Stimulated activated CD8-positive, alpha-beta memory T cell treated with anti-CD3 and anti-CD28 coated beads, Interleukin-15, amount 100 ng/mL, for 48 hours (primary cell): ENCODE measurements around the gene C1orf174.

Experiments
- DNase-seq, 2 donors: peaks; one replicate each; pipeline ENCODE4 v3.0.0-alpha.2; 2020; ENCODE audit warnings: low read depth in 2 of 2

The C1orf174 gene

DNA sequence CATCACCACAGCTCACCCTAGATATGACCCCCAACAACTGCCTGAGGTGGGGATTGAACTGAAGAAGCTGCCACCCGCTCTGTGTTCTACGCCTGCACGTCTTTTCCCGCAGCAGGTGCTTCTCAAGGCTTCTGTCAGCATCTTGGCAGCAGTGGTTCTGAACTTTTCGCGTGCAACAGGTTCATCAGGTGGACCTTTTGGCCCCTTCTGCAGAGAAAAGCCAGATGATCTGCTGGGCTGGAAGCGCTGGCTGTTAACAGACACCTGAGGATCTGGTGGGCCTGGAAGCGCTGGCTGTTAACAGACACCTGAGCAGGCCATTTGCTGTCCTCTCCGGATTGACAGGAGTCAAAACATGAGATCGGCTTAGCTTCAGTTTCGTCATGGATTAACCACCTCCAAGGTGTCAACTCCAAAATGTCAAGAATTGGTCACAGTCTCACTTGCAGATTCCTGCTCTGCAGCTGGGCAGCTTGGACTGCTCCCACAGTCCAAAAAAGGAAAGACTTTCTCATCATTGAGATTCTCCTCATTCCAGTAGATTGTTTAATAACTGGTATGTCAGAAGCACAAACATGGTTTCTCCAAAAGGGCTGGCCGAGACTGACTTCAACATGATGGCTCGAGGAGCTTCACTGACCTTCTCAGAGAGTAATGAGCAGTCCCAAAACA, 4.7 kb downstream of the C1orf174 start:
- no peak for DNase-seq

DNA sequence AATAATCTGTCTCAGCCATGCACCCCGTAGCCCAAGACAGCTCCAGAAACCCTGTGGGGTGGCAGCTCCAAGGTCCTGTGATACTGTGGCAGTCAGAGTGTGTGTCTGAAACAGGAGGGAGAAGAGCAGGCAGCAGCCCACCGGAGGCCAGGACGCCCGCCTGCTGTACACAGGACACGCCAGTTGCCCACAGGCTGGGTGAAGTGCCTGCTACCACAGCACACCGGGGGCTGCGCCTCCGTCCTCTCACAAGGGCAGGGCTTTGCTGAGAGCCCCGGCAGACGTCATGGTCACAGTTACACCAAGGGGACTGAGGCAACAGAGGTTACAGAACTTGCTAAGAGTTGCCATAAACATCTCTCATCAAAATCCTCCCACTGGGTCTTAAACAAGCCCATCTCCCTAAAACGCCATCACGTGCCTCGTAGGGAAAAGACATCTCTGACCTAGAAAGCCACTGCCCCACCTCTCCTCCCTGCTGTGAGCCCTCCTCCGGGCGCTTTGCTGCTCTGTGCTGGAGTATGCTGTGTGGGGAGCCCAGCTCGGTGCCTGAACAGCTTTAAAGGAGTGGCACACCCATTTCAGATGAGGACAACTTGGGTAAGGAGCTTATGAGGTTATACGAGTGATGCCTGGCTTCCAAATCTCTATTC, 5.3 kb downstream of the C1orf174 start:
- no peak for DNase-seq

DNA sequence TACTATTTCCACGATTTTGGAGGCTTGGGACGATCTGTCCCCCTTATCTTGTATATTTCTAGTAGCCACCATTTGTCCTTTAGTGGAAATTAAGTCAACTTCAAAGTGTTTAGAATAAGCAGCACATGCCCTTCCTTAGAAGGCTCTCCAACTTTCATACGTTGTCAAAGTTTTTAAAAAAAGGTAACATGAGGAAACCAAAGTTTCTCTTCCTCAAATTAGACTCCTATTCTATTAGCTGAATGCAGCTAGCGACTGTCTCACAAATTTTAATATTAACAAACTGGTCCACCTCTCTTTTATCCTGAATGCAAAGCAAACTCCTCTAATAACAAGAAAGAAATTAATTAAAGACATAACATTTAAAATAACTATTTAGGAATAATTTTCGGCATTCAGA, 6.9 kb downstream of the C1orf174 start:
- DNase-seq = no peak

DNA sequence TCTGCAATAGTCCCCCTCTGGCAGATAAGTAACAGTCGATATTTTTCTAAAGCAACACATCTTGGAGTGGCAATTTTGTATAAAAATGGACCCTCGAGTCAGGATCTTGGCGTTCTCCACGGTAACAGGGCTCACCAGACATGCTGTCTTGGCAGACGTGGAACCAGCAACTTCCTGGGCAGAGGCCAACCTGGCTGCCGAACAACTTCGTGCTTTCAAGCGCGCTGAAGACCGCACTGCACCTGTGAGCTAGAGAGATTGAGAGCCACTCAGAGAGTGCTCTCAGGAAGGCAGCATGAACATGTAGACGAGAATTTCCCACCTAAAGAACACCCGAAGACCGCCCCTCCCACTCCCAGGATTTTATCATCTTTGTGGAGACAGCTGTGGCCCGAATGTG, 7.3 kb downstream of the C1orf174 start:
- DNase-seq = no peak

DNA sequence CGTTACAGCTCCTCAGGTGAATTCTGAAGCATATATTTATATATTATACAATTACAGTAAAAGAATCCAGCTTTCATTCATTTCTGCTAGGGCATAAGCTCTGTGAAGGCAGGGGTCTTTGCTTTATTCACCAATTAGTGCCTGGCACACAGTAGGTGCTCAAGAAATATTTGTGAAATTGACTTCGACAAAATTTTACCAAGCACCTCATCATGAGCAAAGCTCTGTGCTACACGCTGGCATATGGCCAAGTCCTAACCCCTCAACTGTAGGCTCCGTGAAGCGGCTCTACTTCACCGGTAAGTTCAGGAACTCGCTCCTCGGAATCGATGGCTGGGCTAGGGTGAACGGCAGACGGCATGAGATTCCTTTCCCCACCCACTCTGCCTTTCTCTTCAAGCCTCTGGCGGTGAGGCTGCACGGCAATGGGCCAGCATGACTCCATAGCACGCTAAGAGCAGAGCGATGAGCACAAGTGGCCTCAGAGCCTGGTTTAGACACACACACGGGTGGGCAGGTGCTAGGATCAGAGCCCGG, 8.7 kb downstream of the C1orf174 start:
- no peak for DNase-seq

DNA sequence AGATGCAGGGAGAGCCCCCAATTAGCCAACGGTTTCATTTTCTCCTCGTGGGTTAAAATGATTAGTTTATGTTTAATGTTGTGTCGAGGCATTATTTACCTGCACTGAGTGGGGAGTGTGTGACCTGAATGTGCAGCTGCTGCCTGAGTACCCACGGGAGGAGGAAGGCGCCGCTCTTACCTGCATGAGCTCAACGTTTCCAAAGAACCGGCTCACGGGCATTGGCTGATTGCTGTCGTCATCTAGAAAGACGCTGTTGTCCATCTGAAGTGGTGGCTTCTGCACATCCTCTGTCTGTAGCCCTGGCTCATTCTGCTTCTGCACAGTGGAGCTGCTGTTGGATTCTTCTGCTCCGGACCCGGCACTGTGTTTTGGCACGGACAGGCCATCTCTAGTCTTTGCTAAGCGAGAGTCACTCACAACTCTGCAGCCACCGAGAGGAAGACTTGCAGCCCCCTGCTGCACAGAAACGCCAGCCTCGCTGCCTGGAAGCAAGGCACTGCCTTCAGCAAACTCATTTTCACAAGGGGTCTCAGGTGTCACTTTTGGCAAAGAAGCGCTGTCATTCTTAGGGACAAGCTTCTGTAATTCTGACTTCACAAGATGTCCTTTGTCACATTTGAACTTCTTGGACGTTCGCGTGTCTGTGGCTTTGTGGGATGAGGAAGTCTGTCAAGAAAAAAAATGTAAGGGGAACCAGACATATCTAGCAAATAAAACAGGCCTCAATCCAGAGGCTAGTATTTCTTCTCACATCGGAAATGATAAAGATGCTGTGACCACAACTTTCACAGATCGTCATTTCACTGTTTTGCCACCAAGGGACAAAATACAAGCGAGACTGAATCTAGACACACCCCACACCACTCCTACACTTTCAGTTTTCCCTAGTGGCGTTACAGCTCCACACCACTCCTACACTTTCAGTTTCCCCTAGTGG, 9.4 kb downstream of the C1orf174 start:
- no peak for DNase-seq

DNA sequence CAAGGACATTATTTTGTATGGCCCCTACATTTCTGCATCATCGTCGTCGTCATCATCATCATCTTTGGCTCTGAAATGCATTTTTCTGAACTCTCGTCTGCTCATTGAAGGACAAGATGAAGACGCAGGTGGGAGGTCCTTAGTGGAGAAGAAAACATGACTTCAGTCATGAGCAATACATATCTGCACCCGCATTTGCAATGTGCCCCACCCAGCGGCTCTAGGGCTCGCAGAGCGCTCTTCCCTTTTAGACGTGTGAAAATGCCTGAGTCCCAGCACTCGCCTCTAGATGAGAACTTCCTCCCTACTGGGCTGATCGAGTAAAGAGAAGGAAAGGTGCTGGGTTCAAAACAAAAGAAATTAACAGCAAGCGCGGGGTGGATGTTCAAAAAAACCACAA, 10.1 kb downstream of the C1orf174 start:
- no peak for DNase-seq

DNA sequence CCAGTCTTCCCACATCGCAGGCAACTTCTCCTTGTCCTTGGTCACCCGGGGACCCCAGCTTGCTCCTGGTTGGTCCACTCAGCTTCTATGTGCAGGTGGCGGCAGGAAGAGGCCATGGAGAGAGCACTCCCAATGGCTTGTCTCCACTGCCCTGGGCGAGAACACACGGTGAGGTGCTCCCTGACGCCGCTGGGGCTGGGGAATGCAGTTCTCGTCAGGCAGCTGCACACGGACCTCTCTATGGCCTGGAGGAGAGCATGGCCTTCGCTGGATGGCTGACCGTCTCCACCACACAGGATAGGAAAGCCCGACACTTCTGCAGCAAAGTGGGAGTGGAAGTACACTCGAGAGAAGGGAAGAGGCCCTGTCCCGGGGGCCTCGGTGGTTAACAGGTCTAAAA, 11.8 kb downstream of the C1orf174 start:
- no peak for DNase-seq

DNA sequence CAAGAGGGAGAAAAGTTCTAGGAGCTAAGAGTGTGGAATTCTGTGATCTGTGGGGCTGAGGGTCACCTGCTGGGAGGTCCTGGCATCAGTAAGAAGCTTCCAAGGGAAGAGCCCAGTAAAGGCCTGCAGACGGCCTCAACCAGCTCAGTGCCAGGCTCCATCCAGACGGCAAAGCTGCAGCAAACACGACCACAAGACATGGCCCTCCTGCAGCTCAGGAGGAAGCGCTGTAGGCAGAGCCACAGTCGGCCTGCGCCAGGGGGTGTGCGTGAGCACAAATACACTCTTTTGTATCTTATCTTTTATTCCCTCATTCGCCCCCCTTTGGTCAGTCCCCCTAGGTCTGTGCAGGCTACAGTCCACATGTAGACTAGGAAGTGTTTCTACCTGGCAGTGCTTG, 13.4 kb downstream of the C1orf174 start:
- no peak for DNase-seq

DNA sequence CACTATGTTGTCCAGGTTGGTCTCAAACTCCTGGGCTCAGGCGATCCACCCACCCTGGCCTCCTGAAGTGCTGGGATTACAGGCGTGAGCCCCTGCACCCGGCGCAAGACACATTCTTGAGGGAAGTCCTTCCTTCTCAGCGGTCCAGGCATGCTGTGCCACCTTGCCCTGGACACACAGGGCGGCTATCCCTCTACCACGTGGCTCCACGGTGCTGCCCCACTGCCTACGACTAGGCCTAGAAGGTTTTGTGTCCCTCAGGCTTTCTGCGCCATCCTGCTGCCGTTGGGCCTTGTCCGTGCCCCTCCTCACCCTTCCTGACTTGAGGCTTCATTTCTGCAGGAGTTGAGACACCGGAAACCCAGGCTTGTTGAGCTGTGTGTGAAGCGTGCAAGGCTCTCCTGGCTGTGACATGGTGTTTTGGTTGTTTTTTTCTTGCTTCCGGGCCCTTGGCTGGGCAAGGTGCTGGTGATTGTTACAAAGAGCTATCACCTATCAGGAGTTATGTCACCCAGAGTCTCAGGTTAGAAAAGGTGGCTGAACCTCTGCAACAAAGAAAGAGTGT, 13.9 kb downstream of the C1orf174 start:
- no peak for DNase-seq

DNA sequence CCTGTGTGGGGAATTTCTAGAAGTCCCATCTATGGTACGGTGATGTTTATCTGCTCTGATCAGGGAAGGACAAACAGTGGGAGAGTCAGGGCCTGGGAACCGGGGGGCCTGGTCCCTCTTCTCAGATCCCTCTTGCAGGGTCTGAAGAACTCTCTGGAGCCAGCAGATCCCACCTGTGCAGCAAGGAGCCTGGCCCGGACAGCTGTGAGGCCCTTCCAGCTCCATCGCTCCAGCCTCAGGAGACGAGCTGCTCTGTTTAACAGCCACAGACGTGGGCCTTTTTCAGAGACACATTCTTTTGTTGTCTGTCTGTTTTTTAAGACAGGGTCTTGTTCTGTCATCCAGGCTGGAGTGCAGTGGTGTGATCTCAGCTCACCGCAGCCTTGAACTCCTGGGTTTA, 14.5 kb downstream of the C1orf174 start:
- no peak for DNase-seq

DNA sequence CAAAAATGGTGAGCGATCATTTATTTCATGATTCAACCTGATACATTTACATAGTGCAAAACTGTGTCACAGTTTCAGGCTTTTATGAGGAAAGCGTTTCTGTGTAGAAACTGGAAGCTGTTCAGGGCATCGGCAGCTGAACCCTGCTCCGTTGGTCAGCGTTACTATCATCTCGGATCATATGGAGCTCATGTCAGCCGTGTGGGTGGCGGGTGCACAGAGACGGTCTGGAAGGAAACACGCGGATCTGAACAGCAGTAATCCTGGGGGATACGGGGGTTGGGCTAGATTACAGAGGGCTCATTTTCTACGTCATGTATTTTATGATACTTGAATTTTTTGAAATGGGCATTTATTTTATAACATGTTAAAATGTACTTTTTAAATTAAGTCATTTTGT, 15.1 kb downstream of the C1orf174 start:
- no peak for DNase-seq

DNA sequence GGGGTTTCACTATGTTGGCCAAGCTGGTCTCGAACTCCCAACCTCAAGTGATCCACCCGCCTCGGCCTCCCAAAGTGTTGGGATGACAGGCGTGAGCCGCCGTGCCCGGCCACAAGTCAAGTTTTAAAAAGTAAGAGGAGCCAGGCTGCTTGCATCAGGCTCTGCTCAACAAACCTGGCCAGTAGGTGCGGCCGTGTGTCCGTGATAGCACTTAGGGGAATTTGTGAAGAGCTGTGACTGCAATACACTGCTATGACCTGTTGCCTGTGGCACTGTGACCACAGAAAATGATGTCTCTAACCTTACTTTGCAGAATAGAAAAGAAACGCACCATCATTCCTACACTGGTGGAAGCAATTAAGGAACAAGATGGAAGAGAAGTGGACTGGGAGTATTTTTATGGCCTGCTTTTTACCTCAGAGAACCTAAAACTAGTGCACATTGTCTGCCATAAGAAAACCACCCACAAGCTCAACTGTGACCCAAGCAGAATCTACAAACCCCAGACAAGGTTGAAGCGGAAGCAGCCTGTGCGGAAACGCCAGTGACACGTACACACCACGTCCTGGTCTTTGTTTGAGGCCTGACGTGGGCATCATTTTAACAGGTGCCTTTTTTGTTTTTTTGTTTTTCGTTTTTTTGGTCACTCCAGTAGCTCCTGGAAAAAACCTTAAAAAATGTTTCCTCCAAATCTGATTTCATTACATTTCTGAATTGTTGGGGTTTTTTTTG, 16.7 kb downstream of the C1orf174 start:
- no peak for DNase-seq

DNA sequence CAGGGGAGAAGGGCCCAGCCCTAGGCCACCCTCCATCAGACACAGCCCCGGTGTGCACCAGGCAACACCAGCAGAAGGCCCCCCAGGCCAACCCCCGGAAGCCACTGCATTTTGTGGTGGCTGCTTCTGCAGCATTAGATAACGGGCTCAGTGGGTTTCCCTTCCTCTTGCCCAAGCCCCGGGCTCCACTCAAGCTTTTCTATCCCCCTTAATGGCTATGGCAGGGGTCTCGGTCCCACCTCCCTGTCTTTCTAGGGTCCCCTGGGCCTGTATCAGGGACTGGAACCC, 18.9 kb downstream of the C1orf174 start:
- DNase-seq = no peak

DNA sequence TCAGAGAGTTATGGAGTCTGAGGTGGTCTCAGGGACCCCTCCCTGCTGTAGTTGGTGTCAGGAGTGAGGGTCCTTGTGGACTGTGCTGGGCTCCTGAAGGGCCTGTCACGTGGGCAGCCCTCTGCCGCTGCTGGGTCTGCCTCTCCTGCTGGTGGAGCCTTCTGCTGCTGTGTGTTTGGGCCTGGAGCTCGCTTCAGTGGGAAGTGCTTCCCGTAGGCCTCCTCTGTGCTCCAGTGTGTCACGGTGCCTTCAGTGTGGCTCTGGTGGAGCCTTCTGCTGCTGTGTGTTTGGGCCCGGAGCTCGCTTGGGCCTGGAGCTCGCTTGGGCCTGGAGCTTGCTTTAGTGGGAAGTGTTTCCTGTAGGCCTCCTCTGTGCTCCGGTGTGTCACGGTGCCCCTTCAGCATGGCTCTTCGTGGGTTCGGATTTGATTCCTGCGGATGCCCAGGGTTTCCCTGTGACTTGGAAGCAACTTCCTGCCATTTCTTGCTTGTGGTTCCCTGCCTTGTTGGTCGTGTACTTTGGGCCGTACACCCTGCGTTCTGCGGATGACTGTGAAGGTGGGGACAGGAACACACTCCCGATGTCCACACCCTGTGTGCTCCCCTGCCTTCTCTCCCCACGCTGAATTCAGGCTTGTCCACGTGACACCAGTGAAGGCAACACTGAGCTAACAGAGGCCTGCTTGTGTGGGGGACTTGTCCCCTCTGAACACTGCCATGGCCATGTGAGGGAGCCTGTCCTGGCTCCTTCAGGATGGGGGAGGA, 19.5 kb downstream of the C1orf174 start:
- DNase-seq = no peak

DNA sequence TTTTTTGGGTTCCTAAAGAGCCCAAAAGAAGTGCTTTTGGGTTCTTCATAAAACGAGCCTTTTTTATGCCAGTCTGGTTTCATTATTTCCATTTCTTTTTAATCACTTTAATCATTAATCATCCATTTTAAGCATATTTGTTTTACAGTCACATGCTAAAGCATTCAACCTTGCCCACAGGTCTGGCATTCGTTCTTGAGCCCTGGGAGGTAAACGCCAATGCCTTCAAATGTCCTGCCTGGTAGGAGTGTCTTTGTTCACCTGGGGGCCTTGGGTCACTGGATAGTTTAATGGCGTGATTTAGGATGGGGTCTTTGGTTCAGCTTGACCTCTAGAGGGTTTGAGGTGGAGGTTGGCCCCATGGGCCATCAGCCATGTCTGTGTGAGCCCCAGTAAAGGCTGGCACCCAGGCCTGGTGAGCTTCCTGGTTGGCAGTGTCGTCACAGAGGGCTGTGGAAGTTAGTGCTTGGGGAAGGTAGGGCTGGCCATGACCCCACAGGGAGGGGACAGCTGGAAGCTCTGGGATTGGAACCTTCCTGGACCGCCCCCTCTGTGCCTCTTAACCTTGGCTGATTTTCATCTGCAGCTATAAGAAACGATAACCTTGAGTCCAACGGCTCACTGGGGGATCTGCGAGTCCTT, 20.2 kb downstream of the C1orf174 start:
- DNase-seq = no peak

DNA sequence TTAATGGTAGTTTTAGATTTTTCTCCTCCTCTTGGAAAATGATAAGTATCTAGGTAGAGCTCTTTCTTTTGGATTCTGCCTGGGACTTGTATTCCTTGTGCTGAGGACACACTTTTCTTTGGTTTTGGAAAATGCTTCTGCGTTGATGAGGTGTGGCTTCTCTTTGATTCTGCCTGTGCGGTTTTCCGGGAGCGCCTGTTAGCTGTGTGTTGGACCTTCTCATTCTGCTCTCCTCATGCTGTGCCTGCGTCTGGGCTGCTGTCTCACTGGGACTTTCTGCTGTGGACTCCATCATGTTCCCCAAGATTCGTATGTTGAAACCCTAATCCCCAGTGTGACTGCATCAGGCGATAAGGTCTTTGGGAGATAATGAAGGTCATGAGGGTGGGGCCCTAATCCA, 21.0 kb downstream of the C1orf174 start:
- no peak for DNase-seq

DNA sequence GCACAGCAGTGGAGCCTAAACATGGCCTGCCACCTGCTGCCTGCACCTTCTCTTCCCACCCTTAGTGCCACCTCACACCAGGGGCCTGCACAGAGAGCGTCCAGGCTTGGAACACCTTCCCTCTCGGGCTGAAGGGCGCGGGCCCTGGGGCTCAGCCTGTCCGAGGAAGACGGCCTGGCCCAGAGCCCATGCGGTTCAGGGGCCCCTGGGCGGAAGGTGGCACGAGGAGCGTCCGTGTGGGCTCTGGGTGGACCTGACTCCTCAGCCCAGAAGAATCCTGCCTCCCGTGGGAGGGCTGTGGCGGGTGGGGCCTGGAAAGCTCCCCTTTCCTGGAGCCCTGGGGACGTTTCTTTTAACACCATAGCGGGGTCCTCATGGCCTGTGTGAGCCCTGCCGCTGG, 23.4 kb downstream of the C1orf174 start:
- DNase-seq = no peak

DNA sequence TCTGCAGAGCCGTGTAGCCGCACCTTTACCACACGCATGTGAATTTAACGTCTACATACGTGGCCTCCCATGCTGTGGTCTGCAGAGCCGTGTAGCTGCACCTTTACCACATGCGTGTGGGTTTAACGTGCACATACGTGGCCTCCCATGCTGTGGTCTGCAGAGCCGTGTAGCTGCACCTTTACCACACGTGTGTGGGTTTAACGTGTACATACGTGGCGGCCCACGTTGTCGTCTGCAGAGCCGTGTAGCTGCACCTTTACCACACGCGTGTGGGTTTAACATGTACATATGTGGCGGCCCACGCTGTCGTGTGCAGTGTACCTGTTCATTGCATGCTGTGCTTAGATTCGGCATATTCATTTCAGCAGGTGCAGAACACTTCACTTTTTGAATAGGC, 25.3 kb downstream of the C1orf174 start:
- no peak for DNase-seq

DNA sequence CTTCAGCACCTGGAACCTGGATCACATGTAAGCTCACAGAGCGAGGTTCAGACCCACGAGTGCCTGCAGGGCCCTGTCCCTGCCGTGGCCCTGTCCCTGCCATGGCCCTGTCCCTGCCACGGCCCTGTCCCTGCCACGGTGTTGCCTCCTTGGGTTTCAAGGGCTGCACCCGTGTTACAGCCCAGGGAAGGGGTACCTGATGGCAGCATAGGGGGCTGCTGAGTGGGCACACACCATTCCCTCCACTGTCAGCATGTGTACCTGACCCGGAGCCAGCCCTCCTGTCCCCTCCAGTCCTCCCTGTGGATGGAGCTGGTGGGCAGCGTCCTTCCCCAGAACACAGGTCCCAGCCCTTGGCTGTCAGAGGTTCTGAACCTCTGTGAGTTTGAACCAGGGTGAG, 27.5 kb downstream of the C1orf174 start:
- DNase-seq = no peak

DNA sequence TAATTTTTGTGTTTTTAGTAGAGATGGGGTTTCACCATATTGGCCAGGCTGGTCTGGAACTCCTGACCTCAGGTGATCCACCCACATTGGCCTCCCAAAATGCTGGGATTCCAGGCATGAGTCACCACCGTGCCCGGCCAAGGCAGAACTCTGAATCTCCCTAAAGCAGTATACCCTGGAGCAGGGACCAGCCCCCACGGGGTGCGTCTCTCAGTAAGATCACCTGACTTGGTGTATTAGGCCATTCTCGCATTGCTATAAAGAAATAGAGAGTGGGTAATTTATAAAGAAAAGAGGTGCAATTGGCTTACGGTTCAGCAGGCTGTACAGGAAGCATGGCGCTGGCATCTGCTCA, 28.6 kb downstream of the C1orf174 start:
- no peak for DNase-seq
